HG03066 (cell line): ENCODE data around the gene SUMF2.
A peak's percentile ranks its signal among the peaks of the same experiment; 100 is the strongest.
"Not testable (repeated sequence)": the region's sequence is repeated elsewhere in the genome, so short reads cannot be mapped to it uniquely, and the experiment has no call there.

Source experiments
- ATAC-seq: cut with Tn5 transposase; IDR thresholded peaks from one replicate; pipeline ENCODE4 v1.9.1; 2021; ENCODE audit warnings: low read depth; ENCODE audit not compliant: unreplicated experiment

Gene SUMF2

DNA sequence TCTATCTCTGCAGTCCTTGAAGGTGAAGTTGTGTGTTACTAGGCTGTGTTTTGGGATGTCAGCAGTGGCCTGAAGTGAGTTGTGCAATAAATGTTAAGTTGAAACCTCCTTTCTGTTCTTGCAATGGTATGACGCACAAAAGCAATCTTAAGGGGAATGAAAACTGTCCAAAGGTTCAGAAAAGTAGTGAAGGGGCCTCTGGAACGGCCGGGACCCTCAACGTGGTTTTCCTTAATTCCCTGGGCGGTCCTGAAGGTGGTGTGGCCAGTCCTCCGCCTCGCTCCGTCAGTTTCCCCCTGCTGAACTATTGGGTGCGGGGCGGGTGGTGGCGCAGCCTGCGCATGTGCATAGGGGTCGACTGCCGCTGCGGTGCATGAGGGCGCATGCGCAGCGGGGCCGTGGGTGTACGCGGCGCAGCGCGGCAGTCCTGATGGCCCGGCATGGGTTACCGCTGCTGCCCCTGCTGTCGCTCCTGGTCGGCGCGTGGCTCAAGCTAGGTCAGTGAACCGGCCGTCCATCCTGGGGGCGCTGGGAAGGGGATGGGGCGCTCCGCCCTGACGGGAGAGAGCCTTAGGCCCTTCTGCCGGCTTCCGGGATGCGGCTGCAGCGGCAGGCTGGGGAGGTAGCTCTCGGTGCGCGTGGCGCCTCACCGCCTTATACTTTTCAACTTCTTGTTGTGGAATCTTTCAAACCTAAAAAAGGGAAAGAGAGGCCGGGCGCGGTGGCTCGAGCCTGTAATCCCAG is at the start of gene SUMF2:
Gene SUMF2, plus strand, starts transcription at position 405 of the 744 bp plus-strand sequence. Its CDS starts 26 bp downstream, at position 431.
- peak; percentile 84 for ATAC-seq

DNA sequence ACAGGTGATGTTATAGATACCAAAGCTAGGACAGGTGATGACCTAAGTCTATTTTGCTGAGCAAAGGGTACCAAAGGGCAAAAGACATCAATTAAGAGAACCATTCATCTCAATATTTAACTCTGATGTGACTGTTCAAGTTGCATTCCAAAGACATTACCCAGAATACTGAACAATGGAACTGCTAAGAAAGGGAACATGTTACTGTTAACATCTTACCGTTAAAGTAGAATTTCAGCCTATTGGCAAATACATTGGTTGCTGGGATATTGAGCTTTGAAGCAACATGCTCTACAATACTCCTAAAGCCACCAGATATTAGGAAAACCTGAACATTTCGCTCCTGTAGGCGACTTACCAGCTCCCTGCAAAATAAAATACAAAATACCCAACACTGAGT is 47.1 kb upstream of the SUMF2 start:
- not testable (repeated sequence) for ATAC-seq

DNA sequence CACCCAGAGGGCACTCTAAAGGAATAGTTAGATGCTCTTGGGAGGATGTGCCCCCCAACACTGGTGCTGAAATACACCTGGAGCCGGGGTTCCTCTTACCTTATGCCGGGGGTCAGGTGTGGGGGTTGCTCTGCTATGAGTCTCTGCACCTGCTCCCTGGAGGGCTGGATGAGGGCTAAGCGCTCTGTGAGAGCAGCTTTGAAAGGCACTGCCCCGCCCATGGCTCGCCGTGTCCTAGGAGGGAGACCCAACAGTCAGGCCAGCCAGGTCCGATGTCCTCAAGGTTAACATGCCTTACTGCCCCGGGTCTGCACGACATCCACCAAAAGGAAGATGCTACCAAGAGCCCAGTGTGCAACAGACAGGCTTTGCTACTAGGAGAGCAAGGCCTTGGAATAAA is 44.6 kb upstream of the SUMF2 start:
- ATAC-seq, result no peak

DNA sequence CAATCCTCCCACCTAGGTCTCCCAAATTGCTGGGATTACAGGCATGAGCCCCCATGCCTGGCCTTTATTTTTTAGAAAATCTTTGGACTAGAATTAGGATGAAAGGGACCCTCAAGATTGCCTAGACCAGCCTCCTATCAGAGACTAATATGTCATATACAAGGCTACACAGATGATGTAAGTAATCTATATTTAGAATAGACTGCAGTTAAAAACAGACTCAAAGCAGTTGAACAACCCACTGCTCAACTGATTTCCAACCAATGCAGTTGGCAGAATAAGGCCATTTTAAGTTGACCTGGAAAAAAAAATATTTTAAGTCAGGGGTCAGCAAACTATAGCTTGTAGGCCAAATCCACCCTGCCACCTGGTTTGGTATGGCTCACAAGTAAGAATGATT is 40.6 kb upstream of the SUMF2 start:
- no peak for ATAC-seq

DNA sequence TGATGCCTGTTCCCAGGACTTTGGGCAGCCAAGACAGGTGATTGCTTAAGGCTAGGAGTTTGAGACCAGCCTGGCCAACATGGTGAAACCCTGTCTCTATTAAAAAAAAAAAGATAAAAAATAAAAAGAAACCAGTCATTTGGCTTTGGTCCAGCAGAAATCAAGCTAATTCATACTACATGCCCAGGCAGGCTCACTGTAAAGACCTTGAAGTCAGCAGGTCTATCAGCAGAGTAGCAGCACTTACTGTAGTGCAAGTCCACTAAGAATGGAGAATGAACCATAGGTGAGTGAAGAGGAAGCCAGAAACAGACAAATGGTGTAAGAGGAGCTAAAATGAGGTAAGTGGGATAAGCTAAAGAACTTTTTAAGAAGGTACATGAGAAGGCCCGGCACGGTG is 37.5 kb upstream of the SUMF2 start:
- ATAC-seq, result no peak

DNA sequence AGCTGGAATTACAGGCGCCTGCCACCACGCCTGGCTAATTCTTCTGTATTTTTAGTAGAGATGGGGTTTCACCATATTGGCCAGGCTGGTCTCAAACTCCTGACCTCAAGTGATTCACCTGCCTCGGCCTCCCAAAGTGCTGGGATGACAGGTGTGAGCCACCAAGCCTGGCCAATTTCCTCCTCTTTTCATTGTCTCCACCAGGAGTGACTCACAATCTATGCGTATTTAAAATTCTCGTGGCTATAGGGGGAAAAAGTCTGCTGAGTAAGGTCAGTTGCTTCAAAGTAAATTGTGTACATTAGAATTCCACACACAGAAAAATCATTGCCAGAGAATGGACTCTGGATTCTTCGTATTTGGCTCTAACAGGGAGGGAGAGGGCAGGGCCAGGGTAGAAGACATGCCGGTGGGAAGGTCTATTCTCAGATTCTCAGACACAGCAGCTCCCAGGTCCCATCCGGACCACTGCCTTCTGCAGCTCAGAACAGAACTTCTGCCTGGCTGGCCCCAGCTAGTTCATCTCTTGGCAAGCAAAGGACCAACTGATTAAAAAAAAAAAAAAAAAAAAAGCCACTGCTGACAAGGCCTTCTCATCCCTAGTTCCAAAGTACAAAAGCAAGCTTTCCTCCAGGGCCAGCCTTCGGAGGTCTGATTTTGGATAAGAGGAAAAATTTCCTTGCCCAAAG is 35.0 kb upstream of the SUMF2 start:
- ATAC-seq, result no peak

DNA sequence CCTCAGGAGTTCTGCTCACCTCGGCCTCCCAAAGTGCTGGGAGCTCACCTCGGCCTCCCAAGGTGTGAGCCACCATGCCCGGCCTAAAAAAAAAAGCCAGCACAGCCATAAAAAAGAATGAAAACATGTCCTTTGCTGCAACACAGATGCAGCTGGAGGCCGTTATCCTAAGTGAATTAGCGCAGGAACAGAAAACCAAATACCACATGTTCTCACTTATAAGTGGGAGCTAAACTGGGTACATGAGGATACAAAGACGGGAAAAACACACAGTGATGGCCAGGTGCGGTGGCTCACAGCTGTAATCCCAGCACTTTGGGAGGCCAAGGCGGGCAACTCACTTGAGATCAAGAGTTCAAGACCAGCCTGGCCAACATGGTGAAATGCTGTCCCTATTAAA is 33.7 kb upstream of the SUMF2 start:
- no peak for ATAC-seq

DNA sequence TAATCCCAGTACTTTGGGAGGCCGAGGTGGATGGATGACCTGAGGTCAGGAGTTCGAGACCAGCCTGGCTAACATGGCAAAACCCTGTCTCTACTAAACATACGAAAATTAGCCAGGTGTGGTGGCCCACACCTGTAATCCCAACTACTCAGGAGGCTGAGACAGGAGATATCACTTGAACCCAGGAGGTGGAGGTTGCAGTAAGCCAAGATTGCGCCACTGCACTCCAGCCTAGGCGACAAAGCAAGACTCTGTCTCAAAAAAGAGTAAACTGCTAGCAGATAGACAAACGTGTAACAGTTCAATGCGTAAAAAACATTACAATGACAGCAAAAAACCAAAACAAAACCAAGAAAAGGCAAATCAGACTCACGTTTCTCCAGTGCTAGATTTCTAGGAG is 32.5 kb upstream of the SUMF2 start:
- ATAC-seq, result not testable (repeated sequence)

DNA sequence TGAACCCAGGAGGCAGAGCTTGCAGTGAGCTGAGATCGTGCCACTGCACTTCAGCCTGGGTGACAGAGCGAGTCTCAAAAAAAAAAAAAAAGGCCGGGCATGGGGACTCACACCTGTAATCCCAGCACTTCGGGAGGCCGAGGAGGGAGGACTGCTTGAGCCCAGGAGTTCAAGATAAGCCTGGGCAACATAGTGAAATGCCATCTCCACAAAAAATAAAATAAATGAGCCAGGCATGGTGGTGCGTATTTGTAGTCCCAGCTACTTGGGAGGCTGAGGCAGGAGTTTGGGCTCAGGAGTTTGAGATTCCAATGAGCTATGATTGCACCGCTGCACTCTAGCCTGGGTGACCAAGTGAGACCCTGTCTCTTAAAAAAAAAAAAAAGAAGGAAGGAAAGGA is 31.5 kb upstream of the SUMF2 start:
- ATAC-seq, result not testable (repeated sequence)

DNA sequence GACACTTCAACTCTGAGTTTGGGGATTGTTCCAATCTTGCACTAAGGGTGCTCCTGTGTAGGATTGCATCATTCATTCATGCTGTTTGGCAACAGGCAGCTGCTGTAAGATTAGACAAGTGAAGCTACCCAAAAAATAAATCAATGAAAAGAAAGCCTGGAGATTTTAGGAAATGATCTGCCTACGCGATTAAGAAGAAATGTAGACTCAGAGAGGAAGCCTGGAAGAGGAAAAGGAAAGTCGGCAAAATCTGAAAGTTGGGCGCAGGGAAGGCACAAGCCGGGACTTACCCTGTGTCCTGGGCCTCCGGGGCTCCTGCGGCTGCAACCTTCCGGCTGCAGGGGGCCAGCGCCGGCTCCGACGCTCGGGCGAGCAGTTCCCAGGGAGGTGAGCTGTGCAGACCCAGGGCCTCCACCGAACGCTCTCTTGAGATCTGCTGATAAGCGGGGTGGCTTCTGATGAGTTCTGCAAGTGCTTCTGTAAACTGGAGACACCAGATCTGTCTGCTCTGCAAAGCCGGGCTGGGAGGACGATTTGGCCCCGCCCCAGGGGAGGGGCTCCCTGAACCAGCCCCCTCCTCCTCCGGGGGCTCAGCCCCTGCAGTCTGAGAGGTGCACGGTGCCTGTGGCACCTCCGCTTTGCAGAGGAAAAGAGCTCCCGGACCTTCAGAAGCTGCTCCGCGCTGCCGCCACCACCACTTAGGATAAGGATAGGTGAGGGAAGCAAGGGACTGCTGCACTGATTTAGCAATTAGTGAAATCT is 30.2 kb upstream of the SUMF2 start:
- ATAC-seq, result peak; percentile 92

DNA sequence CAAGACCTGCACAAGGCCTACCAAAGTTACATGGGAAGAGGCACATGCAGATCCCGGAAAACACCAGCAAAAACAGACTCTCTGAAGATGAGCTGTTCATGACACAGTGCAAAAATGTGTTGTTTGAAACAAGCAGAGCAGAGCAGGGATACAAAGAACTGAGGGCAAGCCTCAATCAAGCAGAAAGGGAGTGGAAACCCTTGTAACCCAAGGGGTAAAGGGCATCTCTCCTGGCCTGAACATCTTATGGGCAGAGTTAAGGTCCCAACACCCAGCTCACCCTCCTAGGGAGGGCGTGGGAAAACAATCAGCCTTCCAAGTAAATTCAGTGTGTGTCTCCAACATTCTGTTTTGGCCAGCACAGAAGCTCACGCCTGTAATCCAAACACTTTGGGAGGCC is 23.4 kb upstream of the SUMF2 start:
- no peak for ATAC-seq

DNA sequence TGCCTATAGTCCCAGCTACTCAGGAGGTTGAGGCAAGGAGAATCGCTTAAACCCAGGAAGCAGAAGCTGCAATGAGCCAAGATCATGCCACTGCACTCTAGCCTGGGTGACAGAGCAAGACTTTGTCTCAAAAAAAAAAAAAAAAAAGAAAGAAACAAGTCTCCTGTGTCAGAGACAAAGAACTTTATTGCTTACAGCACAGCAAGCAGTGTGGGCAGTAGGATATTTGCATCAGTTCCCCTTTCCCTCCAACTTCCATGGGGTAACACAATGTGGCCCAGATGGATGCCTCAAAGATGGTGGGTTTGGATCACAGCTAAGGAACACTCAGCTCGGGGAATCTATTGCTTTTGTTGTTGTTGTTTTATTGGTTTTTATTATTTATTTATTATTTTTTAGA is 18.3 kb upstream of the SUMF2 start:
- ATAC-seq, result not testable (repeated sequence)

DNA sequence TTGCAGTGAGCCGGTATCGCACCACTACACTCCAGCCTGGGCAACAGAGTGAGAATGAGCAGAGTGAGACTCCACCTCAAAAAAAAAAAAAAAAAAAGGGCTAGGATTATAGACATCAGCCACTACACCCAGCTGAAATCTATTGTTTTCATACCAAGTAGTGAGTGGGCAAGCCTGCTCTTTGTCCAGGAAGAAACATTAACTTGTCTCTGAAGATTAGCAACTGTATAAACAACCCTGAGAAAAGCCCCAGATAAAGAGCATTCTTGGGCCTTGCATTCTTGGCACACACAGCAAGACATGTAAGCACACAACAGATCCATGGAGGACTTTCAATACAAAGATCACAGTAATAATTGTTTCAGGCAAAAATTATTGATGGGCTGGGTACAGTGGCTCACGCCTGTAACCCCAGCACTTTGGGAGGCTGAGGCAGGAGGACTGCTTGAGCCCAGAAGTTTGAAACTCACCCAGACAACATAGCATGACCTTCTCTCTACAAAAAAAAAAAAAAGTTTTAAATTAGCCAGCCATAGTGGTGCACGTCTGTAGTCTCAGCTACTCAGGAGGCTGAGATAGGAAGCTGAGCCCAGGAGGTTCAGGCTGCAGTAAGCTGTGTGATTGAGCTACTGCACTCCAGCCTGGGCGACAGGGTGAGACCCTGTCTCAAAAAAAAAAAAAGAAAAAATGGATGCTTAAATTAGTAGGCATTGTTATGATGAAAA is 17.2 kb upstream of the SUMF2 start:
- ATAC-seq, result no peak

DNA sequence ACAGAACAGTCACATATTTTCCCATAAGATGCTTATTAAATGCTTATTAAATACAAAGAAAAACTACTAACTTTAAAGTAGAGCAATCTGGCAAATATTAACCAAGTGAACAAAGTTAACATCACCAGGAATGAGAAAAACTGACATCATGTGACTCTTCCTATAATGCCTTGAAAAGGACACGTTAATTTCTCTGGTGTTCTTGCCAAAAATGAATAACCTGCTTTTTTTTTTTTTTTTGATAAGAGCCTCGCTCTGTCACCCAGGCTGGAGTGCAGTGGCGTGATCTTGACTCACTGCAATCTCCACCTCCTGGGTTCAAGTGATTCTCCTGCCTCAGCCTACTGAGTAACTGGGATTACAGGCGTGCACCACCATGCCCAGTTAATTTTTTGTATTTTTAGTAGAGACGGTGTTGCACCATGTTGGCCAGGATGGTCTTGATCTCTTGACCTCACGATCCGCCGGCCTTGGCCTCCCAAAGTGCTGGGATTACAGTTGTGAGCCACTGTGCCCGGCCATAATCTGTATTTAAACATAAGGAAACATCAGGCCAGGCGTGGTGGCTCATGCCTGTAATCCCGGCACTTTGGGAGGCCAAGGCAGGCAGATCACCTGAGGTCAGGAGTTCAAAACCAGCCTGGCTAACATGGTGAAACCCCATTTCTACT is 16.5 kb upstream of the SUMF2 start:
- not testable (repeated sequence) for ATAC-seq

DNA sequence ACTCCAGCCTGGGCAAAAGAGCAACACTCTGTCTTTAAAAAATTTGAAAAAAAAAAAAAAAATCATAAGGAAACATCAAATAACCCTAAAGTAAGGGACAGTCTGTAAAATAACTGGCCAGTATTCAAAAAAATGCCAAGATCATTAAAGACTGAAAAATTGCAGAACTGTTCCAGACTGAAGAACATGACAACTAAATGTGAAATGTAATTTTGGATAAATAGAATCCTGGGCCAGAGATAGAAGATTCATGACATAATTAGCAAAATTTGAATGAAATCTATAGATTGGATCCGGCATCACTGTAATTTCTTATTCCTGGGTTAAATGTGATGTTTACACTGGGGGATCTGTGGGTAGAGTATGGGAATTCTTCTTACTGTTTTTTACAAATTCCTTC is 15.8 kb upstream of the SUMF2 start:
- no peak for ATAC-seq

DNA sequence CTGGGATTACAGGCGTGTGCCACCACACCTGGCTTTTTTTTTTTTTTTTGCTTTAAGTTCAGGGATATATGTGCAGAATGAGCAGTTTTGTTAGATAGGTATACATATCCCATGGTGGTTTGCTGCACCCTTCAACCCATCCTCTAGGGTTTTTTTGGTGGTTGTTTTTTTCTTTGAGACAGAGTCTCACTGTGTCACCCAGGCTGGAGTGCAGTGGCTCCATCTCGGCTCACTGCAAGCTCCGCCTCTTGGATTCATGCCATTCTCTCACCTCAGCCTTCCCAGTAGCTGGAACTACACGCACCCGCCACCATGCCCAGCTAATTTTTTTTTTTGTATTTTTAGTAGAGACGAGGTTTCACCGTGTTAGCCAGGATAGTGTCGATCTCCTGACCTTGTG is 15.3 kb upstream of the SUMF2 start:
- not testable (repeated sequence) for ATAC-seq

DNA sequence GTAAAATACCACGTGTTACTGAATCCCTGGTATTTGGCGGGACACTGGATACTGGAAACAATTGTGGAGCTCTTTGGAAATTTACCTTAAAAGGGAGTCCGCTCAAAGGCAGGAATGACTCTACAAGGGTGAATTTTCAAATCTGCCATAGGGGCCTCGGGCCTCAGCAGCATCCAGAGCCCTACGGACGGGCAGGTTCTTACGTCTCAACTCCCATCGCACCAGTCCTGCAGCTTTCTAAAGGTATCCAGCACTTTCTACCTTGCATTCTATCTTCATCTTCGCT is 13.1 kb upstream of the SUMF2 start:
- ATAC-seq, result no peak

DNA sequence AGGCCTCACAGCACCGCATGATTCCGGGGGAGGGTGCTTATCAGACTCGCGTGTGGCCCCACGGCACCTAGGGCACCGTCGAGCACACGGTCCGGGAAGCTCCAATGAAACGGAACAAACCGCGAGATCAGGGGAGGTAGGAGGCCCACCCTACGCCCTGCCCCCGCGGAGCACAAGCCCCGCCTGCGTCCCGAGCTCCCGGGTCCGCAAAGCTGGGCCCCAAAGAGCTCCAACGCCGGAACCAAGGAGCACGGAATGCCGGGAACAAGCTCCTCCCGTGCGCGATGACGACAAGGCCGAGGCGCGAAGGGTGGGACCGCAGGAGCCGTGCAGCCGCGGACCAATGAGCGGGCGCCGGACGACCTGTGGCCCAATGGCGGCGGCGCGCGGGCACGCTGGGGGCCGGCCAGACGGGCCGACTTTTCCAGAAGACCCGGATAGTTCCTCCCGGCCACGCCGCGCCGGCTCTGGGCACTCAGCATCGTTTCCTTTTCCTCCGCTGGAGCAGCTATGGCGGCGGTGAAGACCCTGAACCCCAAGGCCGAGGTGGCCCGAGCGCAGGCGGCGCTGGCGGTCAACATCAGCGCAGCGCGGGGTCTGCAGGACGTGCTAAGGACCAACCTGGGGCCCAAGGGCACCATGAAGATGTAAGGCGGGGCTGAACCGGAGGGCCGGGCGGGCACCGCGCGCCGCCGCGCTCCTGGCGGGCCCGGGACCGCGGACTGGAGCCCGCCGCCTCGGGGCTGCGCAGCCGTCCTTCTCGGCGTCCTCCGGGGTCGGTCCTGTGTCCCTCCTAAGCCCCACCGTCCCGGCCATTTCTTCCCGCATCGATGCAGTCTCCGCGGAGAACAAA is 12.5 kb upstream of the SUMF2 start, which contains the start of the genes CCT6A and PSPH:
Gene CCT6A, plus strand, starts transcription at position 427 of the 853 bp plus-strand sequence. Its CDS starts 84 bp downstream, at position 511.
Gene PSPH, minus strand, starts transcription at position 106 of the 853 bp plus-strand sequence. CDS start 30,232 bp downstream, outside the sequence.
- ATAC-seq, result peak; percentile 95

DNA sequence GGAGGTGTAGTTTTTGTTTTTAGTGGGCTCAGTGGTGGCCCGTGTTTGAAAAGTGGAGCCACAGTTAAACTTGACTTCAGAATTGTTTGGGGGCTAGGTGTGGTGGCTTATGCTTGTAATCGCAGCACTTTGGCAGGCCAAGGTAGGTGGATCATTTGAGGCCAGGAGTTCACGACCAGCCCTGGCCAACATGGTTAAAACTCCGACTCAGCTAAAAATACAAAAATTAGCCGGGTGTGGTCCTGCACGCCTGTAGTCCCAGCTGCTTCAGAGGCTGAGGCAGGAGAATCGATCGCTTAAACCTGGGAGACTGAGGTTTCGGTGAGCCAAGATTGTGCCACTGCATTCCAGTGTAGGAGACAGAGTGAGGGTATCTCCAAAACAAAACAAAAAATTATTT is 10.7 kb upstream of the SUMF2 start:
- ATAC-seq, result no peak
